ENCODE results near the gene C2CD2L. TPM values are rescaled to one million over a fixed set of nuclear protein-coding genes. Genes with fewer than 3 reads are reported as not detected.

Gene C2CD2L
- polyA plus RNA-seq, 1 donor: 18.1 TPM

- peaks cover 28% of the 10 kb centered on the region for H3K36me3 ChIP-seq (ENCODE audit: control insufficient read depth, insufficient read depth, low read length)
- no CpG with 5 or more reads among the region's 65 CpGs for WGBS (ENCODE audit: insufficient coverage, low lambda C conversion rate)
- H3K27ac ChIP-seq (ENCODE audit: low read length): peak overlapping the region; percentile 82
- H3K9me3 ChIP-seq (ENCODE audit: control insufficient read depth, low read depth, low read length): no peaks in the 10 kb centered on the region
- H3K4me3 ChIP-seq (ENCODE audit: low read length): peak overlapping the region; percentile 75
- no peak for DNase-seq
- peaks cover 35% of the 10 kb centered on the region for H3K4me1 ChIP-seq (ENCODE audit: control insufficient read depth, insufficient read depth, low read length)
- H3K27me3 ChIP-seq (ENCODE audit: control insufficient read depth, insufficient read depth, low read length): no peaks in the 10 kb centered on the region
Observed at GRCh38 chr11:119107538-119108145, 498 bp downstream of the C2CD2L start.

GRCh38 chr11:119108146-119108856, 1.2 kb downstream of the C2CD2L start:
- Histone ChIP-seq H3K4me3 (ENCODE audit: low read length) (peak overlapping the region; percentile 75), H3K9me3 (ENCODE audit: control insufficient read depth, low read depth, low read length) (no peaks in the 10 kb centered on the region), H3K36me3 (ENCODE audit: control insufficient read depth, insufficient read depth, low read length) (peaks cover 35% of the 10 kb centered on the region), H3K4me1 (ENCODE audit: control insufficient read depth, insufficient read depth, low read length) (peaks cover 29% of the 10 kb centered on the region), H3K27me3 (ENCODE audit: control insufficient read depth, insufficient read depth, low read length) (no peaks in the 10 kb centered on the region), H3K27ac (ENCODE audit: low read length) (peak overlapping the region; percentile 82)
- peak; percentile 51 to 68 for DNase-seq
- no CpG with 5 or more reads among the region's 8 CpGs for WGBS (ENCODE audit: insufficient coverage, low lambda C conversion rate)

GRCh38 chr11:119108857-119109221, 1.7 kb downstream of the C2CD2L start:
- Histone ChIP-seq H3K9me3 (ENCODE audit: control insufficient read depth, low read depth, low read length) (no peaks in the 10 kb centered on the region), H3K4me1 (ENCODE audit: control insufficient read depth, insufficient read depth, low read length) (peaks cover 27% of the 10 kb centered on the region), H3K27ac (ENCODE audit: low read length) (peak overlapping the region; percentile 82), H3K36me3 (ENCODE audit: control insufficient read depth, insufficient read depth, low read length) (peaks cover 40% of the 10 kb centered on the region), H3K27me3 (ENCODE audit: control insufficient read depth, insufficient read depth, low read length) (no peaks in the 10 kb centered on the region), H3K4me3 (ENCODE audit: low read length) (peak overlapping the region; percentile 75)
- WGBS (ENCODE audit: insufficient coverage, low lambda C conversion rate): 20% methylated on average over 1 of the region's 2 CpGs
- peak; percentile 83 to 91 for DNase-seq

GRCh38 chr11:119109843-119110242, 2.7 kb downstream of the C2CD2L start:
- H3K4me1 ChIP-seq (ENCODE audit: control insufficient read depth, insufficient read depth, low read length): peaks cover 27% of the 10 kb centered on the region
- DNase-seq: no peak
- H3K36me3 ChIP-seq (ENCODE audit: control insufficient read depth, insufficient read depth, low read length): peaks cover 48% of the 10 kb centered on the region
- WGBS (ENCODE audit: insufficient coverage, low lambda C conversion rate): no CpG with 5 or more reads among the region's 3 CpGs
- no peak overlapping the region for H3K4me3 ChIP-seq (ENCODE audit: low read length)
- H3K9me3 ChIP-seq (ENCODE audit: control insufficient read depth, low read depth, low read length): no peaks in the 10 kb centered on the region
- H3K27me3 ChIP-seq (ENCODE audit: control insufficient read depth, insufficient read depth, low read length): no peaks in the 10 kb centered on the region
- H3K27ac ChIP-seq (ENCODE audit: low read length): peak overlapping the region; percentile 82

- WGBS (ENCODE audit: insufficient coverage, low lambda C conversion rate): no CpG with 5 or more reads among the region's 10 CpGs
- H3K4me3 ChIP-seq (ENCODE audit: low read length): no peak overlapping the region
- H3K4me1 ChIP-seq (ENCODE audit: control insufficient read depth, insufficient read depth, low read length): peaks cover 27% of the 10 kb centered on the region
- H3K27ac ChIP-seq (ENCODE audit: low read length): no peak overlapping the region
- DNase-seq: no peak
- H3K9me3 ChIP-seq (ENCODE audit: control insufficient read depth, low read depth, low read length): no peaks in the 10 kb centered on the region
- H3K36me3 ChIP-seq (ENCODE audit: control insufficient read depth, insufficient read depth, low read length): peaks cover 51% of the 10 kb centered on the region
- H3K27me3 ChIP-seq (ENCODE audit: control insufficient read depth, insufficient read depth, low read length): no peaks in the 10 kb centered on the region
Observed at GRCh38 chr11:119110439-119110838, 3.3 kb downstream of the C2CD2L start.

GRCh38 chr11:119111361-119111925, 4.3 kb downstream of the C2CD2L start:
- 100% methylated on average over 2 of the region's 11 CpGs for WGBS (ENCODE audit: insufficient coverage, low lambda C conversion rate)
- Histone ChIP-seq H3K27ac (ENCODE audit: low read length) (no peak overlapping the region), H3K36me3 (ENCODE audit: control insufficient read depth, insufficient read depth, low read length) (peaks cover 61% of the 10 kb centered on the region), H3K4me3 (ENCODE audit: low read length) (no peak overlapping the region), H3K27me3 (ENCODE audit: control insufficient read depth, insufficient read depth, low read length) (no peaks in the 10 kb centered on the region), H3K4me1 (ENCODE audit: control insufficient read depth, insufficient read depth, low read length) (peaks cover 23% of the 10 kb centered on the region), H3K9me3 (ENCODE audit: control insufficient read depth, low read depth, low read length) (no peaks in the 10 kb centered on the region)
- no peak for DNase-seq

GRCh38 chr11:119112314-119113020, 5.3 kb downstream of the C2CD2L start:
- Histone ChIP-seq H3K27ac (ENCODE audit: low read length) (no peak overlapping the region), H3K36me3 (ENCODE audit: control insufficient read depth, insufficient read depth, low read length) (peaks cover 69% of the 10 kb centered on the region)
- WGBS (ENCODE audit: insufficient coverage, low lambda C conversion rate): no CpG with 5 or more reads among the region's 12 CpGs

GRCh38 chr11:119113716-119114115, 6.6 kb downstream of the C2CD2L start:
- Histone ChIP-seq H3K27me3 (ENCODE audit: control insufficient read depth, insufficient read depth, low read length) (no peaks in the 10 kb centered on the region), H3K27ac (ENCODE audit: low read length) (no peak overlapping the region), H3K4me3 (ENCODE audit: low read length) (no peak overlapping the region), H3K9me3 (ENCODE audit: control insufficient read depth, low read depth, low read length) (no peaks in the 10 kb centered on the region), H3K4me1 (ENCODE audit: control insufficient read depth, insufficient read depth, low read length) (peaks cover 11% of the 10 kb centered on the region), H3K36me3 (ENCODE audit: control insufficient read depth, insufficient read depth, low read length) (peaks cover 72% of the 10 kb centered on the region)
- WGBS (ENCODE audit: insufficient coverage, low lambda C conversion rate): no CpG with 5 or more reads among the region's 9 CpGs
- no peak for DNase-seq

More at GRCh38 chr11:119112314-119113020, 5.3 kb downstream of the C2CD2L start:
- DNase-seq: no peak
- H3K27me3 ChIP-seq (ENCODE audit: control insufficient read depth, insufficient read depth, low read length): no peaks in the 10 kb centered on the region
- no peak overlapping the region for H3K4me3 ChIP-seq (ENCODE audit: low read length)
- H3K4me1 ChIP-seq (ENCODE audit: control insufficient read depth, insufficient read depth, low read length): peaks cover 18% of the 10 kb centered on the region
- H3K9me3 ChIP-seq (ENCODE audit: control insufficient read depth, low read depth, low read length): no peaks in the 10 kb centered on the region

- no peaks in the 10 kb centered on the region for H3K27me3 ChIP-seq (ENCODE audit: control insufficient read depth, insufficient read depth, low read length)
- WGBS (ENCODE audit: insufficient coverage, low lambda C conversion rate): no CpG with 5 or more reads among the region's 5 CpGs
- H3K36me3 ChIP-seq (ENCODE audit: control insufficient read depth, insufficient read depth, low read length): peaks cover 72% of the 10 kb centered on the region
- peaks cover 6% of the 10 kb centered on the region for H3K4me1 ChIP-seq (ENCODE audit: control insufficient read depth, insufficient read depth, low read length)
- no peak overlapping the region for H3K4me3 ChIP-seq (ENCODE audit: low read length)
- no peak overlapping the region for H3K27ac ChIP-seq (ENCODE audit: low read length)
- DNase-seq: no peak
- no peaks in the 10 kb centered on the region for H3K9me3 ChIP-seq (ENCODE audit: control insufficient read depth, low read depth, low read length)
Observed at GRCh38 chr11:119114351-119114750, 7.2 kb downstream of the C2CD2L start.

GRCh38 chr11:119115484-119116234, 8.5 kb downstream of the C2CD2L start:
- H3K4me1 ChIP-seq (ENCODE audit: control insufficient read depth, insufficient read depth, low read length): peaks cover 2% of the 10 kb centered on the region
- no peak for DNase-seq
- no peaks in the 10 kb centered on the region for H3K9me3 ChIP-seq (ENCODE audit: control insufficient read depth, low read depth, low read length)
- H3K27me3 ChIP-seq (ENCODE audit: control insufficient read depth, insufficient read depth, low read length): no peaks in the 10 kb centered on the region
- no peak overlapping the region for H3K4me3 ChIP-seq (ENCODE audit: low read length)
- WGBS (ENCODE audit: insufficient coverage, low lambda C conversion rate): 39% methylated on average over 2 of the region's 24 CpGs
- H3K36me3 ChIP-seq (ENCODE audit: control insufficient read depth, insufficient read depth, low read length): peaks cover 63% of the 10 kb centered on the region
- H3K27ac ChIP-seq (ENCODE audit: low read length): no peak overlapping the region
